Lower lobe of right lung (tissue), 2 donors: ENCODE results near the gene RXRG. TPM values are rescaled to one million over a fixed set of nuclear protein-coding genes. Genes with fewer than 3 reads are reported as not detected.

Experiments used
- ATAC-seq, 2 donors: fragments of 200-7000 bp; cut with Tn5 transposase; one replicate each; pipeline ENCODE4 v1.9.1; 2020 to 2022; ENCODE audit warnings: mild to moderate bottlenecking in 2 of 2, moderate library complexity in 2 of 2
- DNase-seq: peaks from one replicate; pipeline ENCODE4 v3.0.0-alpha.2; 2020
- H3K27ac ChIP-seq: fragments of 200-600 bp; one replicate; pipeline ENCODE4 v1.8.0; 2022
- H3K27me3 ChIP-seq: fragments of 200-600 bp; one replicate; pipeline ENCODE4 v1.8.0; 2022; ENCODE audit warnings: low read depth
- H3K36me3 ChIP-seq: fragments of 200-600 bp; one replicate; pipeline ENCODE4 v1.8.0; 2022; ENCODE audit warnings: mild to moderate bottlenecking
- H3K4me1 ChIP-seq: fragments of 200-600 bp; one replicate; pipeline ENCODE4 v1.8.0; 2022
- H3K4me3 ChIP-seq: fragments of 200-600 bp; one replicate; pipeline ENCODE4 v1.8.0; 2022; ENCODE audit warnings: mild to moderate bottlenecking
- H3K9me3 ChIP-seq: fragments of 200-600 bp; one replicate; pipeline ENCODE4 v1.8.0; 2022
- intact Hi-C: fragments of 100-400 bp; cut with DNase I; formaldehyde crosslinking; loops from one replicate; pipeline ENCODE4 v1.11.0; 2022
- total RNA-seq: library from RNA; stranded (reverse); fragmentation: NEBNext Ultra II Directional; extraction: Animal tissue kit (Norgen Biotek cat#: 25700); gene quantifications from one replicate; pipeline ENCODE4 v1.2.1, GENCODE V29; 2021
- TF ChIP-seq, protein P1 (sequence below): fragments of 200-600 bp; IDR thresholded peaks from one replicate; pipeline ENCODE4 v1.8.0; 2022; ENCODE audit warnings: antibody characterized with exemption, mild to moderate bottlenecking
- donor health status: DM: no; HTN: yes; CAD: no; lungs with severe emphysema.

Gene RXRG
- total RNA-seq, 1 donor from 2014 or later = 8.4 TPM

DNA sequence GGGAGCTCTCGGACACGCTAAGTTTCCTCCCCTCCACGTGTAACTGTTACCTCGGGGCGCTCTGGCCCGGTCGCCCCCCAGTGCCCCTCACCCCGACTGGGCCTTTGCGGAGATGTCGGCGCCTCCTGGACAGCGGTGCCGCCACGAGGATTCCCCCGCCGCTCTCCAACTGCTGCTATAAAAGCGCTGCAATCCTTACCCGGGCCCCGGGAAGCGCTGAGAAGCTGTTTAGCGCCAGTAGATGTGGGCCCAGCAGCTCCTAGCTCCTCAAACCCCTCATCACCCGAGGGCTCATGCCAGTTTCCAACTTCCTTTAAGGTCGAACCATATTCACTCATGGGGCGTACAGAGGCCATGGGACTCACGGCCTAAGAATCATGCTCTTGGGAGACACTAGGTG, 88.0 kb downstream of the RXRG start:
- H3K27ac ChIP-seq = no peak overlapping the region
- peaks cover 25% of the 10 kb centered on the region for H3K4me1 ChIP-seq
- ATAC-seq (no peak), DNase-seq (no peak)
- intact Hi-C loops = no loop called here
- peak overlapping the region; percentile 47 for H3K4me3 ChIP-seq
- H3K36me3 ChIP-seq = no peaks in the 10 kb centered on the region
- H3K27me3 ChIP-seq = peaks cover 70% of the 10 kb centered on the region
- TF ChIP-seq, protein P1, sequence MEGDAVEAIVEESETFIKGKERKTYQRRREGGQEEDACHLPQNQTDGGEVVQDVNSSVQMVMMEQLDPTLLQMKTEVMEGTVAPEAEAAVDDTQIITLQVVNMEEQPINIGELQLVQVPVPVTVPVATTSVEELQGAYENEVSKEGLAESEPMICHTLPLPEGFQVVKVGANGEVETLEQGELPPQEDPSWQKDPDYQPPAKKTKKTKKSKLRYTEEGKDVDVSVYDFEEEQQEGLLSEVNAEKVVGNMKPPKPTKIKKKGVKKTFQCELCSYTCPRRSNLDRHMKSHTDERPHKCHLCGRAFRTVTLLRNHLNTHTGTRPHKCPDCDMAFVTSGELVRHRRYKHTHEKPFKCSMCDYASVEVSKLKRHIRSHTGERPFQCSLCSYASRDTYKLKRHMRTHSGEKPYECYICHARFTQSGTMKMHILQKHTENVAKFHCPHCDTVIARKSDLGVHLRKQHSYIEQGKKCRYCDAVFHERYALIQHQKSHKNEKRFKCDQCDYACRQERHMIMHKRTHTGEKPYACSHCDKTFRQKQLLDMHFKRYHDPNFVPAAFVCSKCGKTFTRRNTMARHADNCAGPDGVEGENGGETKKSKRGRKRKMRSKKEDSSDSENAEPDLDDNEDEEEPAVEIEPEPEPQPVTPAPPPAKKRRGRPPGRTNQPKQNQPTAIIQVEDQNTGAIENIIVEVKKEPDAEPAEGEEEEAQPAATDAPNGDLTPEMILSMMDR = no peak
- H3K9me3 ChIP-seq = no peaks in the 10 kb centered on the region

DNA sequence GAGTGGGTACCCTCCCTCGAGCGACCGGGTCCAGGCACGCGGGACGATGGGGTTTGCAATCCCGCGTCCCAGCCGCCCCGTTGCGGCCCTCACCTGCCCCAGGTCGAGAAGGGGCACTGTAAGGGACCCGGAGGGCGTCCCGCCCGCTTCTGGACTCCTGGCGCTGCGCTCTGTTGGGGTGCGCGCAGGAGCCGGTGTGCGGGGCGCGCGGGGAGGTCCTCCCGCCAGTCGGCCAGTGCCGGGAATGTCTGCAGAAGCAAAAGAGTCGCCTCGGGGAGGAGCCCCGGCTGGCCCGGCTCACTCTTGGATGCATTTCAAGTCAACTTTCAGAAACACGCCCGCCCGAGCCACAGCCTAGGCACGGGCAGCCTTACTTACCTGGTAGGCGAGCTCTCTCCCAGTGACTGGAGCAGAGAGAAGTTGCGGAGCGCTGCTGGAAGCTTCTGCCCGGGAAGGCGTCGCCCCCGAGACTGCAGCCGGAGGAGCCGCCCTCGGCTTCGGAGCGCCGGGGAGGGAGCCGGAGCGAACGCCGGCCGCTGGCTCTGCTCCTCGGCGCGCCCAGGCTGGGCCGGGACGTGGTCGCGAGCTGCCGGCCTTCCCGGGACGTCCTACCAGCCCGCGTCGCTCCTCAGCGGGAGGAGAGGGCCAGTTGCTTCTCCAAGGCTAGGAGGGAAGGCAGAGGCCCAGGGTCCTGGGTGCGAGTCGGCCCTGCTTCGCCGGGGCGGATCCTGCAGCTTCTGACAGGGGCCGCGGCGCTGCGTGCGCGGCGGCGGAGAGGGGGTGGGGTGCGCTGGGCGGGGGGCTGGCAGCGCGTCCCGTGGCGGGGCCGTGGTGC, 88.7 kb downstream of the RXRG start, which contains the start of gene LMX1A:
LMX1A (minus strand) TSS at position 739 of the 835 bp plus-strand sequence. CDS start 1,156 bp downstream, outside the sequence.
- H3K9me3 ChIP-seq = no peaks in the 10 kb centered on the region
- peaks cover 76% of the 10 kb centered on the region for H3K27me3 ChIP-seq
- H3K4me1 ChIP-seq = peaks cover 25% of the 10 kb centered on the region
- H3K4me3 ChIP-seq = peak within 1 kb of the TSS; percentile 47
- H3K36me3 ChIP-seq = no peaks in the 10 kb centered on the region
- peak in 1 of 2 donors; percentile 20 for ATAC-seq
- DNase-seq = peak; percentile 45
- no peak within 1 kb of the TSS for H3K27ac ChIP-seq
- intact Hi-C loops = no loop called here
- TF ChIP-seq, protein P1 = no peak

DNA sequence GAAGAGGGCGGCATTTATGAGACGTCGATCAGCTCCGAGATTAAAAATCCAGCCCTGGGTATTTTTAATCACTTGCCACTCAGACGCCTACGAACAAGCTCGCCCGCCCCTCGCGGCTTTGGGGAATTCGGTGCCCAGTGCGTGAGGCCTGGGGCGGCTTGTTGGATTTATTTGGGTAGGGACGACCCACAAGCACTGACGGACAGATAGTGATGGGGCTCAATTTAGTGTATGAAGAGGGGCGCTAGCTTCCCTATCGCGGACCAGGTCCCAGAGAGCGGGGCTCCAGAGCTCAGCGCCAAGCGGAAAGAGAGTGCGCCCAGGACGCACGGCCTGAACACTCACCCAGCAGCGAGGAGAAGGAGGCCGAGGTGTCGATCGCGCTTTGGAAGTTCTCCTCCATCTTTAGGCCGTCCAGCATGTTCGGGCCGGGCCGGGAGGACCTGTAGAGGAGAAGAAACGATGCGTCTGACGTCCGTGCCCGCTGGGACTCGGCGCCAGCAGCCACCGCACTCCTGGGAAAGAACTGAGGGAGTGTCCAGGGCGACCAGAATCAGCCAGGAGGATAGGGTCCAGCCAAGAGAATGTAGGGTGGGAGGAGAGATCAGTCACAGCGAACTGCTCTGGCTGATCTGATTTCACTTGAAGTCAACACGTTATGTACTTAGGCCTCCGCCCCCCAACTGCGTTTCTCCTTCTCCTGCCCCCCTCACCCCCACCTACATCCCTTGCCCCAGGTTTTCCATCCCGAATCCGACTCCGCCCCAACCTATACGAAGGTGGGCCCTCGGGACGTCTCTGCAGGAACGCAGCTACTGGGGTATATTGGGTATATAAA, 89.6 kb downstream of the RXRG start:
- Histone ChIP-seq H3K27me3 (peaks cover 85% of the 10 kb centered on the region), H3K9me3 (no peaks in the 10 kb centered on the region), H3K4me3 (peak overlapping the region; percentile 47), H3K27ac (no peak overlapping the region), H3K4me1 (peaks cover 25% of the 10 kb centered on the region), H3K36me3 (no peaks in the 10 kb centered on the region)
- ATAC-seq (no peak), DNase-seq (no peak)
- TF ChIP-seq, protein P1 = no peak
- intact Hi-C loops = no loop called here

DNA sequence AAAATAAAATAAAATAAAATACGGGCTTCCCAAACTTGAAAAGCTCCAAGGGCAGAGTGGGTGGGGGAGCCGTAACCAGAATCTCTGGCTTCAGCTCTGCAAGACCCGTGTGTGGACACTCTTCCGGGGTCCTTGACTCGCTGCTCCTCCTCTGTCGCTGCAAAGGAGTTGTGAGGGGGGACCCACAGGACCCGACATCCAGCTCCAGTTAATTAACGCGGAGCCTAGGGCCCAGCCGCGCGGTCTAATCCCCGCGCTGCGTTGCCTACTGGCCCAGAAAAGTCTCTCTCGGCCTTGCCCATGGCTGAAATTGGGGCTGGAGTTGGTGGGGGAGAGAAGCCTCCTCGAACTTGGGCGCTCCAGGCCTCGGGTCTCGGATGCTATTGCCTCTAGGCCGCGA, 90.2 kb downstream of the RXRG start:
- Histone ChIP-seq H3K27ac (no peak overlapping the region), H3K27me3 (peaks cover 91% of the 10 kb centered on the region), H3K36me3 (no peaks in the 10 kb centered on the region), H3K9me3 (no peaks in the 10 kb centered on the region), H3K4me3 (no peak overlapping the region), H3K4me1 (peaks cover 25% of the 10 kb centered on the region)
- intact Hi-C loops = no loop called here
- TF ChIP-seq, protein P1 = no peak
- DNase-seq = no peak
- no peak for ATAC-seq

DNA sequence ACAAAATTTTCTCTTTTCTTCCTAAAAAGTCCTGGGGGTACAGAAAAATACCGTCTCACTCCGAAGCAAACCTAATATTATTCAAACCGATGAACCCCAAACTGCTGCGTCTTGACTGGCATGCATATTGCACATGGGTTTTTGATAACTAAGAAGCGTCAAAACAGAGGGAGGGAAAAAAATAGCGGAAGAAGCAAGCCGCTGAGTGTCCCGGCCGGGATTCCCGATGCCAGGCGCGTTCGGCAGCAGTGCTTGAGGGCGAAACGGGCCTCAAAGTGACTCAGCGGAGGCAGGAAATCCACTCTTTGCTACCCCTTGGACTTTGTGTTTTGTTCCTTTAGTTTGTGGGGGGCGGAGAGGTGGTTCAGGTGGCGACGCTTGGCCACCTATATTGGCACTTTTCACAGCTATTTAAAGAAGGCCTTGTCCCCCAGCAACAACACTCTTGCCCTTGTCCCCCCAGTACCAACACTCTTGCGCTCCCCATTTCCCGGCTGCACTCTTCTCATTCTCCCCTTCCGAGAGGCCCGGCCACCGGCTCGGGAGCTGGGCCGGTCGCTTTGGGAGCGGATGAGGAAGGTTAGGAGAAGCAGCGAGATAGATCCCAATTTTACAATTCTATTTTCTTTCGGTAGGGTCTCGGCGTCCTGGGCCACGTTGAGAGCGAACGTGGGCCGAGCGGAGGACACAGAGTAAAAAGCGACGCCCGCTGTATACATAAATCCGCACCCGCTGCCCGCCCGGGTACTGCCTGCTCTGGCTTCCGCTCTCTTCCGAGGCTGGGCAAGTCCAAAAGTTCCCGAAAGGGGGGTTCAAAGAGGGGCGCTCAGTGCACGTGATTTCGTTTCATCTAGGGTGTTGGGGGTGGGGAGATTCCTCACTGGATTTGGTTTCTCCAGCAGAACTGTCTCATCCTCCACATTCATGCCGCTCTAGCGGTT, 90.9 kb downstream of the RXRG start:
- Histone ChIP-seq H3K9me3 (no peaks in the 10 kb centered on the region), H3K27me3 (peaks cover 97% of the 10 kb centered on the region), H3K4me3 (no peak overlapping the region), H3K4me1 (peaks cover 25% of the 10 kb centered on the region), H3K36me3 (no peaks in the 10 kb centered on the region), H3K27ac (no peak overlapping the region)
- intact Hi-C loops = no loop called here
- DNase-seq = no peak
- TF ChIP-seq, protein P1 = no peak
- ATAC-seq = no peak
